Activated CD4-positive, alpha-beta T cell treated with anti-CD3 and anti-CD28 coated beads, Interleukin-2, amount 50 U/mL, for 24 hours (primary cell): ENCODE results near the gene STX18.

Experiments used
- DNase-seq, 2 donors: peaks; one replicate each; pipeline ENCODE4 v3.0.0-alpha.2; 2020; ENCODE audit warnings: low read depth in 1 of 2, low spot score in 1 of 2

STX18 gene

DNA sequence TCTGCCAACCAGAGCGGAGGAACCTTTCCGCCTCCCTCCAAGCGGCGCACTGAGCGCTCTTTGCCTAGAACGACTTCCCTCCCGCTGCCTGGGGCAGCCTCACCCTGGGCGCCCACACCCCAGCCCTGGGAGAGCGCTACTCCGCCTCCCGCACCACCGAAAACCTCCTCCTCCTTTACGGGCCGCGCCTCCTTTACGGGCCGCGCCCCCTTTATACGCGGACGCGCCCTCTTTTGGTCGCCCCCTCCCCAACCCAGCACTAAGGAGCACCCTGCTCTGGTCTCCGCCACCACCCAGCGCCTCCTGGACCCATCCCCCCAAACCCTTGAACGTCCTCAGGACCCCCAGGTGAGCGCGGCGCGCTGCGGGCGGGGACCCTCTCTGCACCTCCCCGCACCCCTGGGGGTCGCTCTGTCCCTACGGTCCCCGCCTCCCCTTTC lies 155.5 kb downstream of the STX18 start:
- DNase-seq = no peak

DNA sequence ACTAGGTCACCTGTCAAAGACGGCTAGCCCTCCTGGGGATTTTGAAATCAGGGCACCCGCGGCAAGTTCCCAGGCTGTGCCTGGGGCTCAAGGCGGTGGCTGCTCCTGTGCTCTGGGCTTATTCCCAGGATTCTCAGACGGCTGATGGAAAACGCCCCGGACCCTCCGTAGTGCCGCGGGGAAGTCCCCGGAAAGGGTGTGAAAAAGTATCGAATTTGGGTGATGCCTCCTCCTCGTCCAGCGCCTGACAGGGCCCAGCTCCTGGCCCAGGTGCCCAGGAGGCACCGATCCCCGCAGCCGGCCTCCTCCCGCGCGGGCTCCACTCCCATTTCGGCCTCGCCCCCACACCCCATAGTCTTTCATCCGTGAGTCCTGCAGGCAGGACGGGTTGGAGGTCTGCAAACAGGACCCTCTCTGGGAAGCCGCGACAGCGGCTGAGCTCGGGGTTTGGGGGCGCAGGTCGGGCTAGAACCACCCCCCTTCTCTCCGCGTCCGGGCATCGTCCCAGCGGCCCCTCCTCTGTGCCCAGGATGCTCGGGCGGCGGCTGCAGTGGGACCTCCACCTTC lies 156.0 kb downstream of the STX18 start:
- no peak for DNase-seq

DNA sequence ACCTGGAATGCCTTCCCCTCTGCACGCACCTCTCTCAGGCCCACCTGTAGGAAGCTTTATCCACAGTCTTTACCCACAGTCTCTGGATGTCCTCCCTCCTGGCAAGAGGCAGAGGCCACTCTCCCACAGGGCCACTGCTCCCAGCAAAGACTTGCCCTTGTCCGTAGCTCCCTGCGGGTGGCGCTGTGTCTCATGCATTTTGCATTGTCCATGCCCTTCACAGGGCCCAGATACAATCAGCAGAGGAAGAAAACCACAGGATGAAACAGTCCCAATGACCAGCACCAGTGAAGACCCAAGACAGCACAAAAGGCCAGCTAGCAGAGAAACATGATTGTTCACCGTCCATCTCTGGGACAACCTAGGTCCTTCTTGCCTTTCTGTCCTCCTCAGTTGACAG lies 157.0 kb downstream of the STX18 start:
- DNase-seq = no peak

DNA sequence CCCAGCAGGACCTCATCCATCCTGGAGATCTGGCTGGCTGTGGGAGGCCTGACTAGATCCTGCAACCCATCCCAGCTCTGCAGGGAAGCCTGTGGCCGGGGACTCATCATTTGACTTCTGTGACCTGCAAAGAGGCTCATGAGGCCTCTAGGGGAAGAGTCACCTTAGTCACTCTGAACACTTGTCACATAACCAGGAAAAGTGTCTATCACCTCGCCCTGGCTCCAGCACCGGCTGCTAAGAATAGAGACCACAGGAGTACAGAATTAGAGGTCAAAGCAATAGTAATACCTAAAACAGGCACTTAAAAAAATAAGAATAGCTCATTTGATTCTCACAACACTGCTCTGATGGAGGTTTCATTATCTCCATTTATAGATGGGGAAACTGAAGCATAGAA lies 158.8 kb downstream of the STX18 start:
- DNase-seq = no peak

DNA sequence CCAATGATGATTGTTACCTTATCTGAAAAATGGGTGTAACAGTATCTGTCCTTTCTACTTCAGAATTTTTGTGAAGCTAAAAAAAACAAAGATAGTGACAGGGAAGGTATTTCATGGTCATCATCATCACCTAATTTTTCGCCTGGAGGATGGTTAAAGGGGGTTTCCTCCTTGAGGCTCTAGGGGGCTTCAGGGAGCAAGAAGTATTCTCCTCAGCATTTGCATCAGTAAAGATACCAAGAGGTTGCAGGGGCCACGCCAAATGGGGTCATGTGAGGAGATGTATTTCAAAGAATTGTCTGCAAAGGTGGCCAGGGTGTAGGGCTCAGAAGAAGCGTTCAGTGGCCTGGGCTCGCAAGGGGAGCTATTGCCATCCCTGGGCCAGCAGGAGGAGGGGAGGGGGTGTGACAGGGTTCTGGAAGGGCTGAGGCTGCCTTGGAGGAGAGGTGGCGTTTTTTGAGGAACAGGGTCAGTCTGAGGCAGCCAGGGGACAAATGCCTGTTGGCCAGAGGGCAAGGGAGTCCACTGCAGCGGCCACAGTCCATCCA lies 162.2 kb downstream of the STX18 start:
- DNase-seq = no peak

DNA sequence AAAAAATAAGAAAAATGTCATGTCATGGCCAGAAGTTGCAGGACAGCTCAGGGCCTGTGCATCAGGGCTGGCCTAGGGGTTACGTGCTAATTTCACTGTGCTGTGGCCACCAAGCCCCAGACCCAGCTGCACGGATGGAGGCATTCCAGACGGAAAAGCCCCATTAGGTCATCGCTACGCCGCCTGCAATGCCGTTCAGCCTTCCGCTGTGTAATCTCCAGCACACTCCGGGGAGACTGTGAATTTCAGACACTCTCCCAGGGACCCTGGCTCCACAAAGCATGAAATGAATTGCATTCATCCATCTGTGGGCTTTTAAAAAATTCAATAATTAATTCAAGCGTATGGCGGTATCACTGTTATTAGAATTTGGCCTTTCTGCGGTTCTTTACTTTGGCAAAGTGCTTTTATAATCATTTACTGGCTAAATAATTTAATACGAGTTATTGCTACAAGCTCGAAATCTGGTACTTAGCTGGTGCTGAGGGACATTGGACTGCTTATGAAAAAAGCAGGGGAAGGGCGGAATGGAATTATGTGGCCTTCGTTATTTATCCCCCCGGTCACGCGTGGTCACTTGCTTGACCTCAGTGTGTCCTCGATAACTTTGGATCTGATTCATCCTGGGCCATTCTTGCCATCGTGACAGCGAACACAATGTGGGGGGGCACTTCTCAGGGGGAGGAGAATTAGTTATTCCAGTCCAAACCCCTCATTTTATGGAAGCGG lies 164.0 kb downstream of the STX18 start:
- no peak for DNase-seq

DNA sequence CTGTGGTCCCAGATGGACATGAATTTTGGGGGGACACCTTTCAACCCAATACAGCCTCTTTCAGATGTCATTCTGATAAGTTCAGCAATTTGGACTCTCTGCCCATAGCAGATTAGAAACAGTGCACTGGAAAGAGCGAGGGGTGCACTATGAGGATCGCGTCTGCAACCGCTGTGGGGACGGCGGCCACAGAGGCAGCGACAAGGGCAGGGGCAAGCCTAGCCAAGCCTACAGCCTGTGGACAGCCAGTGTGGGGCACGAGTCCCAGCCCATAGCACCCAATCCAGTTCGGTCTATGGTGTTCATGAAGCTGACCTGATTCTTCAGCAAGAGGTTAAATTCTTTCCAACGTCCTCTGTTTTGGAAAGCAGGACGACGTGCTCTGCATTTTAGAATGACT lies 164.7 kb downstream of the STX18 start:
- DNase-seq = no peak

DNA sequence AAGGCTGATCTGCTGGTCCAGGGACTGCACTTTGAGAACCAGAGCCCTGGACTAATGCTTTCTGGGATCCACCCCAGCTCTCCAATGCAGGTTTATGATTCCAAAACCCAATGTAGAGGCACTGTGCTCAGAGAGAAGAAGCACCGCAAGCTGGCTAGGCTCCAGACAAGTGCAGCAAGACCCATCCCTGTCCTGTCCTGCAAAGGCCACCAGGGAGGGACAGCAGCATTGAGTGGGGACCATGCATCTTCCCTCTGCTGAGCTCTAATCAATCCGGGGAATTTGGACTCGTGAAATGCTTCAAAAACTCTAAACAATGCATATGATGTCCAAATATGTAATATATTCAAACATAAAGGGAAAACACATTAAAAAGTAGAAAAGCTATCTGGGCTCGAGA lies 165.8 kb downstream of the STX18 start:
- no peak for DNase-seq

DNA sequence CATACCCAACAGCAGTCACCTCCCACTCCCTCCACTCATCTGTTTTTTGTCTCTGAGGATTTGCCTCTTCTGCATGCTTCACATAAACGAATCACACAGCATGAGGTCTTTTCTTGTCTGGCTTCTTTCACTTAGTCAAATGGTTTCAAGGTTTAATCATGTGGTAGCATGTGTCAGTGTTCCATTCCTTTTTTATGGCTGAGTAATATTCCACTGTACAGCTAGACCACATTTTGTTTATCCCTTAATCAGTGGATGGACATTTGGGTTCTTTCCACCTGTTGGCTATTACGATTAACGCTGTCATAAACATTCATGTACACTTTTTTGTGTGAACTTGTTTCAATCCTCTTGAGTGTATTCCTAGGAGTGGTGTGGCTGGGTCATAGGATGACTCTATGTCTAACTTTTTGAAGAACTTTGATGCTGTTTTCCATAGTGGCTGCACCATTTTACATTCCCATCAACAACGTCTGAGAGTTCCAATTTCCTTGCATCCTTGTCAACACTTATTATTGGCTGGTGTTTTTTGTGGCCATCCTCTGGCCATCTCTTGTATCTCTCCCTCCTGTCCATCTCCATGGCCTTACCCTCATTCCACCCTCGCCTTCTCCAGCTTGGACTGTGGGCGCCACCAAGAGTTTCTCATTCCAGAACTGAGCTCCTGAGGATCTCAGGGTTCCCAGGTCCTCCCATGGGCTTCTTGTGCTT lies 167.3 kb downstream of the STX18 start:
- no peak for DNase-seq
